Measurements from ENCODE around the gene PSMD9. TPM values are rescaled to one million over a fixed set of nuclear protein-coding genes. Genes with fewer than 3 reads are reported as not detected.

Gene PSMD9, protein sequence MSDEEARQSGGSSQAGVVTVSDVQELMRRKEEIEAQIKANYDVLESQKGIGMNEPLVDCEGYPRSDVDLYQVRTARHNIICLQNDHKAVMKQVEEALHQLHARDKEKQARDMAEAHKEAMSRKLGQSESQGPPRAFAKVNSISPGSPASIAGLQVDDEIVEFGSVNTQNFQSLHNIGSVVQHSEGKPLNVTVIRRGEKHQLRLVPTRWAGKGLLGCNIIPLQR
- 29.7 and 82.3 TPM in 2 replicates for total RNA-seq

DNA sequence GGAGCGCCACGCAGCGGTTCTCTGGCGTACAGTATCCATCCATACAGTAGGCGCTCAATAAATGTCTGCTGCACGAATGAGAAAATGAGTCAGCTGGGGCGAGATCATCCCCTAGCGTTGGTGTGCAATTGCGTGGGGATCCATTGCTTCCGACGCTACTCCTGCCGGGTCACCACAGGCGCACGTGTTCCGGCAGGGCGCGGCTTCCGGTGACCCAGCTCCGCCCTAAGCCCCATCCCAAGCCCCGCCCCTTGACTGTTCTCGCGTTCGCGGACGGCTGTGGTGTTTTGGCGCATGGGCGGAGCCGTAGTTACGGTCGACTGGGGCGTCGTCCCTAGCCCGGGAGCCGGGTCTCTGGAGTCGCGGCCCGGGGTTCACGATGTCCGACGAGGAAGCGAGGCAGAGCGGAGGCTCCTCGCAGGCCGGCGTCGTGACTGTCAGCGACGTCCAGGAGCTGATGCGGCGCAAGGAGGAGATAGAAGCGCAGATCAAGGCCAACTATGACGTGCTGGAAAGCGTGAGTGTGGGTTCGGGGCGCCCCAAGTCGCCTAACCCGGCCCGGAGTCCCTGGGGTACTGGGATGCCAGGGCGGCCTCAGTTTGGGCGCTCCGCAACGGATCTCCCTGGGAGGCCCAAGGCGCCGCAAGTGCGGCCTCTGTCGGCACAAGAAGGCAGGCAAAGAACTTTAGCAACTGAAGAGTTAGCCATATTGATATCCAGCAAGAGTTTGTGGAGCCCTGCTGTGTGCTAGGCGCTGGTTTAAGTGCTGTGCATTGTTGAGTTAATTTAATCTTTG lies at the start of gene PSMD9:
Gene PSMD9, plus strand, starts transcription at position 313 of the 796 bp plus-strand sequence. Its CDS starts 67 bp downstream, at position 380.

DNA sequence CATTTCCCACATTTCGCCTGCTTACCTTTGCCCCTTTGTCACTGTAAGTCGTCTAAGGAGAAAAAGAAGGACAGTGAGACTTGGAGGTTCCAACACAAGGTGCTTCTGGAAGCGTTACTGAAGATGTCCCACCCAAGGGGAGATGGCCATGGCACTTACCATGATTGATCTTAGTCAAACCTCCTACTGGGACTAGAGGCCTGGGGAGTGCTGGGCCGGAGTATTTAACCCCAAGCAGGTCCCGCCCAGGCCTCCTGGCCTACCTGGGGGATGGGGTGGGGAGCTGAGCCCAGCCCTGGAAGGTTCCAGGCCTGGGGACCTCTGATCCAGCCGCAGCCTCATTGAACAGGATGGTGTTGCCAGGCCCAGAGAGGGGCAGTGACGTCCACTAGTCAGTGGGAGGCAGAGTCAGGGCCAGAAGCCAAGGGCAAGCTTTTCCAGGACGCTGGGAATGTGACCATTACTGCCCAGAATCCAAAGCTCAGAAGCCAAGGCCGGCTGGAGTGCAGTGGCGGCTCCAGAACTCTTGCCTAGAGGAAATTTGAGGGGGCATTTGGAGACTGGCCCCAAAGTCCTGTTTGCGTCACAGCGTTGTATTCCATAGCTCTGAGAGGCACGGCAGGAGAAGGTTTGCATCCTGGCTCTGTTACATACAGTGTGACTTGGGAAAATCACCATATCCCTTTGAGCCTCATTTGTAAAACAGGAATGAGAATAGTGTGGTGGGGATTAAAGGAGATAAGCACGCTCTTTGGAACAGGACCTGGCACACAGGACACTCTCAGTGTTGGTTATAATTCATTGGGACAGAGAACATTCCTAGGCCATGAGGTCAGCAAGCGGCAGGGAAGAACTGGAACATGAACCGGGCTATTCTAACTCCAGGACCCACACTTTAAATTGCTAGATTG lies 29.7 kb upstream of the PSMD9 start, which contains the start of gene HPD:
Gene HPD, minus strand, starts transcription at position 198 of the 911 bp plus-strand sequence. Its CDS starts 36 bp downstream, at position 162.

DNA sequence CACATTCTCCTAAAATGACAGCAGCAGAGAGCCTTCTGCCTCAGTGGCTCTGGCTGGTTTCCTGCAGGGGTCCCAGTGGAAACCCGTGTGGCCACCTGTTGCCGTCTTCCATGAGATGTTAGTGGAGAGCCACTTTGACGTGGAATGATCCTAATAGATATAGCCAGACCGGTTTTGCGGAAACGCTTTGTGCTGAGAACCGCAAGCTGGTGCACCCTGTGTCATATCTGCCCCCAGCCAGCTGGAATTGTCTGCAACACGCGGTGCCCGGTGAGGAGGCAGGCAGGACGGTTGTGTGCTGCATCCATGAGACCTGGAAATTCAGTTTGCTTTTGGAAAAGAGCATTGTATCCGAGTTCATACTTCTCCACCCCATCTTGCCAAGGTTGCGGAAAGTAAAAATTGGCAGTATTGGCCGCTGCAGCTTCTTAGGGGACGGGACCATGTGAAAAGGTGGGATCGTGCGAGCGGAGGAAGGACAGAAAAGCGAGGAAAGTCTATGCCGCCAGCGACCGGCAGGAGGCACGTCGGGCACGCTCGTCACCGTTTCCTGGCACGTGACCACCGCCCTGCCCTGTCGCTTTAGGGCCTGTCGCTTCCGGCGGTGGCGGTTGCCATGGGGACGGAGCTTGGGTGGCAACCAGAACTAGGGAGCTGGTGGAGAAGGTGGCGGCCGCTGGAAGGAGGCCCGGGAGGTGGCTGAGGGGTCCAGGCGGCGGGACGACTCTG lies 29.5 kb downstream of the PSMD9 start, which contains the start of gene CFAP251:
Gene CFAP251, plus strand, starts transcription at position 643 of the 729 bp plus-strand sequence. CDS start 2,714 bp downstream, outside the sequence.

Small RNA genes within 50 kb of the gene (small RNA-seq; reads per million reads assigned to genes)
- gene AC069503.3 (not detected), gene RF00017 (not detected), gene RNU7-170P (not detected)

Other genes with a start within 250 kb of the PSMD9 start
- 0.65 and 0.67 TPM in 2 replicates for gene MORN3, start 219.1 kb upstream of the PSMD9 start, total RNA-seq
- 9.2 and 13.1 TPM in 2 replicates for gene TMEM120B, start 176.0 kb upstream of the PSMD9 start, total RNA-seq
- 14.9 and 15.7 TPM in 2 replicates for gene RHOF, start 95.1 kb upstream of the PSMD9 start, total RNA-seq
- gene SETD1B, start 84.8 kb upstream of the PSMD9 start, total RNA-seq, result 6.5 and 7.2 TPM in 2 replicates
- not detected in 2 replicates for gene HPD, start 29.9 kb upstream of the PSMD9 start, total RNA-seq
- gene CFAP251, start 29.8 kb downstream of the PSMD9 start, total RNA-seq, result 1.6 and 2.9 TPM in 2 replicates
- 9.1 and 9.7 TPM in 2 replicates for gene BCL7A, start 133.1 kb downstream of the PSMD9 start, total RNA-seq
- 20.7 and 26.1 TPM in 2 replicates for gene MLXIP, start 190.0 kb downstream of the PSMD9 start, total RNA-seq